IMR-90 (cell line): ENCODE data around the gene CRLF2. TPM values are rescaled to one million over a fixed set of nuclear protein-coding genes. Genes with fewer than 3 reads are reported as not detected.

Experiments used
- ATAC-seq: fragments of 200-7000 bp; cut with Tn5 transposase; 2 replicates; pipeline ENCODE4 v1.9.1; 2020; ENCODE audit warnings: low read depth, mild to moderate bottlenecking, moderate library complexity
- BruUV-seq: library from RNA; stranded (reverse); fragments of 400-500 nt; replicated peaks from 2 replicates; lab custom pipeline; 2021; lab: Mats Ljungman, UMichigan
- CTCF ChIA-PET: fragments of 300-600 bp; formaldehyde crosslinking; extraction: SDS; loops from one replicate; lab custom pipeline; 2021; ENCODE audit warnings: antibody characterized with exemption; lab: Yijun Ruan, JAX
- POLR2A ChIA-PET: fragments of 300-600 bp; sonication (Branson Sonifier 250); formaldehyde crosslinking; loops from one replicate; lab custom pipeline; 2022; ENCODE audit warnings: antibody characterized with exemption; ENCODE audit not compliant: unreplicated experiment; lab: Charles Lee
- DNase-seq: peaks from one replicate; pipeline ENCODE4 v3.0.0; 2013
- H2AFZ ChIP-seq: replicated peaks from 2 replicates; pipeline ENCODE3; 2013; ENCODE audit warnings: low read length, mild to moderate bottlenecking; ENCODE audit not compliant: poor library complexity
- H2AK5ac ChIP-seq: 2 replicates; pipeline ENCODE4 v1.6.1; 2013; ENCODE audit warnings: low read depth, low read length, inconsistent platforms
- H2AK9ac ChIP-seq: replicated peaks from 2 replicates; pipeline ENCODE3; 2013; ENCODE audit warnings: mild to moderate bottlenecking, low read depth, low read length, moderate library complexity; ENCODE audit not compliant: poor library complexity
- H2BK120ac ChIP-seq: 2 replicates; pipeline ENCODE4 v1.6.1; 2013; ENCODE audit warnings: low read depth, low read length, inconsistent platforms
- H2BK15ac ChIP-seq: 3 replicates; pipeline ENCODE4 v1.6.1; 2013; ENCODE audit warnings: low read depth, low read length, inconsistent platforms
- H2BK20ac ChIP-seq: 2 replicates; pipeline ENCODE4 v1.6.1; 2013; ENCODE audit warnings: low read depth, mild to moderate bottlenecking, inconsistent platforms, low read length, moderate library complexity
- H2BK5ac ChIP-seq: 2 replicates; pipeline ENCODE4 v1.6.1; 2013; ENCODE audit warnings: mild to moderate bottlenecking, low read depth, low read length, inconsistent platforms; ENCODE audit not compliant: poor library complexity, severe bottlenecking
- H3K14ac ChIP-seq: replicated peaks from 2 replicates; pipeline ENCODE4 v1.6.1; 2013; ENCODE audit warnings: low read depth, low read length, inconsistent platforms
- H3K18ac ChIP-seq: 2 replicates; pipeline ENCODE4 v1.6.1; 2013; ENCODE audit warnings: low read depth, low read length, control low read depth
- H3K23ac ChIP-seq: 2 replicates; pipeline ENCODE4 v1.6.1; 2013; ENCODE audit warnings: low read depth, low read length, inconsistent platforms
- H3K27ac ChIP-seq: 2 replicates; pipeline ENCODE4 v1.5.1; 2013; ENCODE audit warnings: mild to moderate bottlenecking, control low read depth, low read length; ENCODE audit not compliant: insufficient read depth
- H3K27me3 ChIP-seq: 2 replicates; pipeline ENCODE4 v1.6.1; 2013; ENCODE audit warnings: low read length; ENCODE audit not compliant: control insufficient read depth, insufficient read depth
- H3K36me3 ChIP-seq: 2 replicates; pipeline ENCODE4 v1.6.1; 2013; ENCODE audit warnings: low read length, mixed read lengths; ENCODE audit not compliant: control insufficient read depth, insufficient read depth
- H3K4ac ChIP-seq: 2 replicates; pipeline ENCODE4 v1.6.1; 2013; ENCODE audit warnings: low read depth, low read length, inconsistent platforms
- H3K4me1 ChIP-seq: 2 replicates; pipeline ENCODE4 v1.6.1; 2013; ENCODE audit warnings: low read length, mixed read lengths; ENCODE audit not compliant: control insufficient read depth, insufficient read depth
- H3K4me2 ChIP-seq: 2 replicates; pipeline ENCODE4 v1.6.1; 2013; ENCODE audit warnings: low read depth, mild to moderate bottlenecking, control low read depth, low read length, moderate library complexity
- H3K4me3 ChIP-seq: 2 replicates; pipeline ENCODE4 v1.5.1; 2013; ENCODE audit warnings: low read depth, mild to moderate bottlenecking, control low read depth, low read length, moderate library complexity; ENCODE audit not compliant: insufficient read depth
- H3K56ac ChIP-seq: 2 replicates; pipeline ENCODE4 v1.6.1; 2013; ENCODE audit warnings: low read length, inconsistent platforms; ENCODE audit not compliant: insufficient read depth; ENCODE audit errors: extremely low read depth
- H3K79me1 ChIP-seq, 2 experiments: 2 replicates each; pipeline ENCODE4 v1.6.1; 2013; ENCODE audit warnings: low read length in 2 of 2, inconsistent platforms in 1 of 2, low read depth in 1 of 2
- H3K9ac ChIP-seq: 2 replicates; pipeline ENCODE4 v1.6.1; 2013; ENCODE audit warnings: low read depth, low read length, control low read depth
- H3K9me1 ChIP-seq: 2 replicates; pipeline ENCODE4 v1.6.1; 2013; ENCODE audit warnings: low read length, inconsistent platforms; ENCODE audit not compliant: insufficient read depth
- H3K9me3 ChIP-seq: 2 replicates; pipeline ENCODE4 v1.6.1; 2013; ENCODE audit warnings: low read length; ENCODE audit not compliant: control insufficient read depth, insufficient read depth
- H4K20me1 ChIP-seq: 2 replicates; pipeline ENCODE4 v1.6.1; 2013; ENCODE audit warnings: low read length, inconsistent platforms; ENCODE audit not compliant: insufficient read depth
- H4K5ac ChIP-seq: 2 replicates; pipeline ENCODE4 v1.6.1; 2013; ENCODE audit warnings: mild to moderate bottlenecking, low read depth, low read length, control low read depth
- H4K8ac ChIP-seq, 2 experiments: 2 replicates each; pipeline ENCODE4 v1.6.1; 2013; ENCODE audit warnings: low read depth in 2 of 2, low read length in 2 of 2, control low read depth in 1 of 2, inconsistent platforms in 1 of 2
- H4K91ac ChIP-seq: 2 replicates; pipeline ENCODE4 v1.6.1; 2013; ENCODE audit warnings: low read depth, low read length, inconsistent platforms; ENCODE audit not compliant: insufficient read depth
- CTCF ChIP-seq: conservative IDR thresholded peaks from 2 replicates; pipeline ENCODE4 v1.5.1; 2012; ENCODE audit warnings: mild to moderate bottlenecking, low read depth, low read length, improper control_type of control experiment
- FOS ChIP-seq: fragments of 150-350 bp; IDR thresholded peaks from 2 replicates; pipeline ENCODE4 v1.6.1; 2016; ENCODE audit warnings: low read depth, low read length
- MXI1 ChIP-seq: IDR thresholded peaks from 2 replicates; pipeline ENCODE4 v1.6.1; 2012; ENCODE audit warnings: low read depth, mild to moderate bottlenecking, low read length, moderate library complexity, borderline replicate concordance
- SMC3 ChIP-seq: fragments of 150-350 bp; IDR thresholded peaks from 2 replicates; pipeline ENCODE4 v1.6.1; 2016; ENCODE audit warnings: low read depth, mild to moderate bottlenecking, antibody characterized with exemption, low read length, moderate library complexity
- WGBS, 2 experiments: methylation state at CpG; one replicate each; pipeline versions ENCODE4 v1.1.5 to v1.1.7; 2013; ENCODE audit warnings: missing lambda C conversion rate in 2 of 2; ENCODE audit not compliant: insufficient read length in 1 of 2; ENCODE audit errors: extremely low coverage in 2 of 2; 5-methylcytosine and 5-hydroxymethylcytosine counted together
- dilution Hi-C: fragments of 300-500 bp; cut with HindIII; formaldehyde crosslinking; loops from one replicate; pipeline ENCODE4 v1.14.3; 2018; ENCODE audit warnings: low sequenced_read_pairs; ENCODE audit not compliant: unreplicated experiment
- in situ Hi-C: fragments of 300-500 bp; cut with MboI; formaldehyde crosslinking; loops from 3 replicates; pipeline ENCODE4 v1.14.3; 2019; ENCODE audit warnings: low sequenced_read_pairs, inconsistent platforms, mixed read lengths
- intact Hi-C: fragments of 100-400 bp; cut with micrococcal nuclease; formaldehyde crosslinking; loops from 2 replicates; pipeline ENCODE4 v1.10.0; 2022
- polyA plus RNA-seq, 3 experiments: library from polyadenylated mRNA; depleted of rRNA; stranded (reverse); fragments of >200 nt; gene quantifications; 2 replicates each; pipeline ENCODE4 v1.2.3, GENCODE V29; 2012; ENCODE audit warnings: low replicate concordance in 1 of 3
- total RNA-seq: library from RNA; depleted of rRNA; stranded (reverse); fragments of >200 nt; gene quantifications from 2 replicates; pipeline ENCODE4 v1.2.3, GENCODE V29; 2012

Gene CRLF2
- total and polyA plus RNA-seq, 2 of the 4 experiments (the other 2 are of a cell fraction): not detected

- H3K14ac ChIP-seq: no peak overlapping the region
- no peak overlapping the region for H2BK120ac ChIP-seq
- H3K9me1 ChIP-seq: no peaks in the 10 kb centered on the region
- no peak overlapping the region for H3K18ac ChIP-seq
- TF ChIP-seq MXI1 (no peak), SMC3 (no peak), CTCF (no peak), FOS (no peak)
- CTCF ChIA-PET: no interaction called here
- H3K4ac ChIP-seq: no peak overlapping the region
- H3K36me3 ChIP-seq: no peaks in the 10 kb centered on the region
- no peak overlapping the region for H4K91ac ChIP-seq
- H3K27ac ChIP-seq: no peak overlapping the region
- H3K4me1 ChIP-seq: no peaks in the 10 kb centered on the region
- 80% methylated on average over 1 of the region's 10 CpGs; no CpG with 5 or more reads in 1 of the 2 experiments for WGBS, 2 experiments
- H3K79me1 ChIP-seq: no peaks in the 10 kb centered on the region
- H2BK20ac ChIP-seq: no peak overlapping the region
- no peak overlapping the region for H3K4me3 ChIP-seq
- no peak overlapping the region for H2AFZ ChIP-seq
- H4K8ac ChIP-seq: no peak overlapping the region
- no peak overlapping the region for H3K23ac ChIP-seq
- H3K9ac ChIP-seq: no peak overlapping the region
- no peak overlapping the region for H3K4me2 ChIP-seq
- no peak overlapping the region for H2BK5ac ChIP-seq
- dilution Hi-C loops: no loop called here
- DNase-seq: no peak
- peaks cover 6% of the 10 kb centered on the region; the same call in 1 of the 2 replicates for H3K9me3 ChIP-seq
- in situ Hi-C loops: no loop called here
- H2AK5ac ChIP-seq: no peak overlapping the region
- no TSS peak for BruUV-seq
- intact Hi-C loops: no loop called here
- POLR2A ChIA-PET: no interaction called here
- no peak overlapping the region for H2AK9ac ChIP-seq
- no peaks in the 10 kb centered on the region for H4K20me1 ChIP-seq
- ATAC-seq: no peak
- H3K56ac ChIP-seq: no peak overlapping the region
- no peak overlapping the region for H4K5ac ChIP-seq
- no peaks in the 10 kb centered on the region for H3K27me3 ChIP-seq
- H2BK15ac ChIP-seq: no peak overlapping the region
Measured at GRCh38 chrX:1162119-1162916, 50.1 kb downstream of the CRLF2 start.
